ENCODE results near the gene RCOR2.

GRCh38 chr11:63866211-63866610 lies 50.8 kb downstream of the RCOR2 start:
- TF ChIP-seq CTCF (conservative IDR thresholded peaks at IDR 0.05 in 1 of 2, IDR thresholded peaks at IDR 0.05 in 1 of 2; ENCODE audit: extremely low read depth in 1 of 2, insufficient read depth in 1 of 2, low read depth in 1 of 2, low read length in 2 of 2) = no peak
- no peak for TF ChIP-seq EZH2 (IDR thresholded peaks at IDR 0.05; ENCODE audit: borderline replicate concordance, low read length)

Data from mammary epithelial cell (primary cell).